Liver (tissue), 9 donors: ENCODE results near the gene OR4C45. TPM values are rescaled to one million over a fixed set of nuclear protein-coding genes. Genes with fewer than 3 reads are reported as not detected.

Experiments
- DNase-seq: peaks from one replicate; pipeline ENCODE4 v3.0.0-alpha.2; 2017; ENCODE audit warnings: low spot score
- H3K27ac ChIP-seq, 2 donors: one replicate each; pipeline ENCODE4 v1.7.0; 2013; ENCODE audit warnings: inconsistent platforms in 2 of 2, low read length in 2 of 2, control low read depth in 1 of 2, low read depth in 1 of 2, mild to moderate bottlenecking in 1 of 2
- H3K27me3 ChIP-seq, 4 donors: one replicate each; pipeline versions ENCODE4 v1.6.1 to v1.7.0; 2013; ENCODE audit warnings: low read length in 3 of 4, inconsistent platforms in 1 of 4, mild to moderate bottlenecking in 1 of 4, moderate library complexity in 1 of 4; ENCODE audit not compliant: control insufficient read depth in 4 of 4, insufficient read depth in 4 of 4
- H3K36me3 ChIP-seq, 4 donors: one replicate each; pipeline versions ENCODE4 v1.6.1 to v1.7.0; 2013; ENCODE audit warnings: low read length in 3 of 4, mild to moderate bottlenecking in 3 of 4, low read depth in 1 of 4, moderate library complexity in 1 of 4; ENCODE audit not compliant: control insufficient read depth in 4 of 4, insufficient read depth in 3 of 4
- H3K4me1 ChIP-seq, 4 donors: one replicate each; pipeline versions ENCODE4 v1.6.1 to v1.7.0; 2013; ENCODE audit warnings: low read length in 3 of 4, mild to moderate bottlenecking in 3 of 4, moderate library complexity in 1 of 4; ENCODE audit not compliant: control insufficient read depth in 4 of 4, insufficient read depth in 4 of 4
- H3K4me3 ChIP-seq, 3 donors: one replicate each; pipeline versions ENCODE4 v1.6.1 to v1.7.0; 2013; ENCODE audit warnings: low read length in 3 of 3, control low read depth in 1 of 3, low read depth in 1 of 3, mild to moderate bottlenecking in 1 of 3
- H3K9ac ChIP-seq, 2 donors: one replicate each; pipeline ENCODE4 v1.7.0; 2013; ENCODE audit warnings: low read length in 2 of 2, mild to moderate bottlenecking in 2 of 2, moderate library complexity in 2 of 2, control low read depth in 1 of 2, low read depth in 1 of 2
- H3K9me3 ChIP-seq, 4 donors: one replicate each; pipeline versions ENCODE4 v1.6.1 to v1.7.0; 2013; ENCODE audit warnings: low read length in 3 of 4; ENCODE audit not compliant: control insufficient read depth in 4 of 4
- EGR1 ChIP-seq, 2 donors: IDR thresholded peaks; 2 replicates each; pipeline ENCODE4 v1.6.1; 2016 to 2018; ENCODE audit warnings: antibody characterized with exemption in 2 of 2, low read depth in 2 of 2
- FOXA2 ChIP-seq: IDR thresholded peaks from 2 replicates; pipeline ENCODE4 v1.6.1; 2016; ENCODE audit warnings: antibody characterized with exemption
- GABPA ChIP-seq, 2 donors: IDR thresholded peaks in 1 of 2; conservative IDR thresholded peaks in 1 of 2; 2 replicates each; pipeline ENCODE4 v1.6.1; 2016; ENCODE audit warnings: antibody characterized with exemption in 2 of 2, mild to moderate bottlenecking in 1 of 2, moderate library complexity in 1 of 2
- HNF4A ChIP-seq, 2 donors: conservative IDR thresholded peaks; 2 replicates each; pipeline ENCODE4 v1.6.1; 2016; ENCODE audit warnings: antibody characterized with exemption in 2 of 2, mild to moderate bottlenecking in 2 of 2
- HNF4G ChIP-seq: IDR thresholded peaks from 2 replicates; pipeline ENCODE4 v1.6.1; 2016; ENCODE audit warnings: antibody characterized with exemption
- JUND ChIP-seq, 2 donors: IDR thresholded peaks; 2 replicates each; pipeline ENCODE4 v1.6.1; 2016; ENCODE audit warnings: antibody characterized with exemption in 2 of 2
- RAD21 ChIP-seq, 2 donors: IDR thresholded peaks; 2 replicates each; pipeline ENCODE4 v1.6.1; 2016; ENCODE audit warnings: antibody characterized with exemption in 2 of 2, mild to moderate bottlenecking in 2 of 2
- RXRA ChIP-seq, 2 donors: IDR thresholded peaks; 2 replicates each; pipeline ENCODE4 v1.6.1; 2017 to 2018; ENCODE audit warnings: antibody characterized with exemption in 2 of 2, mild to moderate bottlenecking in 1 of 2
- SP1 ChIP-seq: IDR thresholded peaks from 2 replicates; pipeline ENCODE4 v1.6.1; 2018; ENCODE audit warnings: antibody characterized with exemption, mild to moderate bottlenecking
- YY1 ChIP-seq: IDR thresholded peaks from 2 replicates; pipeline ENCODE4 v1.6.1; 2016; ENCODE audit warnings: antibody characterized with exemption, mild to moderate bottlenecking
- WGBS: extraction: QIAGEN DNeasy Blood & Tissue Kit; methylation state at CpG from one replicate; pipeline ENCODE4 v1.1.7; 2013; 5-methylcytosine and 5-hydroxymethylcytosine counted together
- polyA plus RNA-seq, 2 donors: library from polyadenylated mRNA; stranded (reverse) in 1 of 2; unstranded in 1 of 2; fragments of 200-250 nt in 1 of 2; fragments of >200 nt in 1 of 2; fragmentation: Nextera tagmentation in 1 of 2; extraction: Ambion mirVana in 1 of 2; gene quantifications; one replicate each; pipeline versions ENCODE4 v1.2.1 to v1.2.3, GENCODE V29; 2013 to 2015
- total RNA-seq, 2 donors: library from RNA; depleted of rRNA; stranded (reverse); fragments of >200 nt; gene quantifications; one replicate each; pipeline ENCODE4 v1.2.3, GENCODE V29; 2014
- TF ChIP-seq, protein P1 (sequence below): IDR thresholded peaks from 2 replicates; pipeline ENCODE4 v1.6.1; 2016; ENCODE audit warnings: antibody characterized with exemption, mild to moderate bottlenecking
- TF ChIP-seq, protein P2 (sequence below): IDR thresholded peaks from 2 replicates; pipeline ENCODE4 v1.6.1; 2016; ENCODE audit warnings: antibody characterized with exemption
- TF ChIP-seq, protein P3 (sequence below): IDR thresholded peaks from 2 replicates; pipeline ENCODE4 v1.6.1; 2016; ENCODE audit warnings: antibody characterized with exemption
- TF ChIP-seq, protein P4 (sequence below): IDR thresholded peaks from 2 replicates; pipeline ENCODE4 v1.6.1; 2016; ENCODE audit warnings: antibody characterized with exemption
- donor health status: healthy.
- donor health status: healthy.
- donor health status: healthy.
- donor health status: healthy.
- donor health status: healthy.

Gene OR4C45
- total and polyA plus RNA-seq, 4 donors: not detected

DNA sequence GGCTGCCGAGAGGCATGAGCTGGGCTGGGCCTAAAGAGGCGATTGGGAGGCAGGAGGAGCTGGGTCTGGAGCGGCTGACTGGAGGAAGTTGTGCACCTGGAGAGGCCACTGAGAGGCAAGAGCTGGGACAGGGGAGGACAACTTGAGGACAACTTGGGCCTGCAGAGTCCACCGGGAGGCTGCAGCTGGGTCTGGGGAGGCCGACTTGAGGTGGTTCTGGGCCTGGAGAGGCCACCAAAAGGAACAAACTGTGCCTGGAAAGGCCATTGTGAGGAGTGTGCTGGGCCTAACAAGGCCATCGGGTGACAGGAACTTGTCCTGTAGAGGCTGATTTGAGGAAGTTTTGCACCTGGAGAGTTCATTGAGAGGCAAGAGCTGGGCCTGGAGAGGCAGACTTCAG lies 41.5 kb downstream of the OR4C45 start:
- H3K4me1 ChIP-seq: no peaks in the 10 kb centered on the region
- no peak overlapping the region for H3K27ac ChIP-seq
- H3K36me3 ChIP-seq: no peaks in the 10 kb centered on the region
- peaks cover 0 to 7% (median 0%) of the 10 kb centered on the region in 4 donors for H3K9me3 ChIP-seq
- TF ChIP-seq FOXA2 (no peak), RXRA (IDR thresholded peaks at IDR 0.05) (no peak), HNF4A (conservative IDR thresholded peaks at IDR 0.05) (no peak)
- TF ChIP-seq, protein P1, sequence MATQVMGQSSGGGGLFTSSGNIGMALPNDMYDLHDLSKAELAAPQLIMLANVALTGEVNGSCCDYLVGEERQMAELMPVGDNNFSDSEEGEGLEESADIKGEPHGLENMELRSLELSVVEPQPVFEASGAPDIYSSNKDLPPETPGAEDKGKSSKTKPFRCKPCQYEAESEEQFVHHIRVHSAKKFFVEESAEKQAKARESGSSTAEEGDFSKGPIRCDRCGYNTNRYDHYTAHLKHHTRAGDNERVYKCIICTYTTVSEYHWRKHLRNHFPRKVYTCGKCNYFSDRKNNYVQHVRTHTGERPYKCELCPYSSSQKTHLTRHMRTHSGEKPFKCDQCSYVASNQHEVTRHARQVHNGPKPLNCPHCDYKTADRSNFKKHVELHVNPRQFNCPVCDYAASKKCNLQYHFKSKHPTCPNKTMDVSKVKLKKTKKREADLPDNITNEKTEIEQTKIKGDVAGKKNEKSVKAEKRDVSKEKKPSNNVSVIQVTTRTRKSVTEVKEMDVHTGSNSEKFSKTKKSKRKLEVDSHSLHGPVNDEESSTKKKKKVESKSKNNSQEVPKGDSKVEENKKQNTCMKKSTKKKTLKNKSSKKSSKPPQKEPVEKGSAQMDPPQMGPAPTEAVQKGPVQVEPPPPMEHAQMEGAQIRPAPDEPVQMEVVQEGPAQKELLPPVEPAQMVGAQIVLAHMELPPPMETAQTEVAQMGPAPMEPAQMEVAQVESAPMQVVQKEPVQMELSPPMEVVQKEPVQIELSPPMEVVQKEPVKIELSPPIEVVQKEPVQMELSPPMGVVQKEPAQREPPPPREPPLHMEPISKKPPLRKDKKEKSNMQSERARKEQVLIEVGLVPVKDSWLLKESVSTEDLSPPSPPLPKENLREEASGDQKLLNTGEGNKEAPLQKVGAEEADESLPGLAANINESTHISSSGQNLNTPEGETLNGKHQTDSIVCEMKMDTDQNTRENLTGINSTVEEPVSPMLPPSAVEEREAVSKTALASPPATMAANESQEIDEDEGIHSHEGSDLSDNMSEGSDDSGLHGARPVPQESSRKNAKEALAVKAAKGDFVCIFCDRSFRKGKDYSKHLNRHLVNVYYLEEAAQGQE: no peak
- TF ChIP-seq, protein P2, sequence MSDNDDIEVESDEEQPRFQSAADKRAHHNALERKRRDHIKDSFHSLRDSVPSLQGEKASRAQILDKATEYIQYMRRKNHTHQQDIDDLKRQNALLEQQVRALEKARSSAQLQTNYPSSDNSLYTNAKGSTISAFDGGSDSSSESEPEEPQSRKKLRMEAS: no peak
- TF ChIP-seq, protein P3, sequence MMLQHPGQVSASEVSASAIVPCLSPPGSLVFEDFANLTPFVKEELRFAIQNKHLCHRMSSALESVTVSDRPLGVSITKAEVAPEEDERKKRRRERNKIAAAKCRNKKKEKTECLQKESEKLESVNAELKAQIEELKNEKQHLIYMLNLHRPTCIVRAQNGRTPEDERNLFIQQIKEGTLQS: no peak
- H3K9ac ChIP-seq: no peak overlapping the region
- no peak for DNase-seq
- 90% methylated on average over 6 of the region's 6 CpGs for WGBS
- H3K4me3 ChIP-seq: no peak overlapping the region
- H3K27me3 ChIP-seq: no peaks in the 10 kb centered on the region

DNA sequence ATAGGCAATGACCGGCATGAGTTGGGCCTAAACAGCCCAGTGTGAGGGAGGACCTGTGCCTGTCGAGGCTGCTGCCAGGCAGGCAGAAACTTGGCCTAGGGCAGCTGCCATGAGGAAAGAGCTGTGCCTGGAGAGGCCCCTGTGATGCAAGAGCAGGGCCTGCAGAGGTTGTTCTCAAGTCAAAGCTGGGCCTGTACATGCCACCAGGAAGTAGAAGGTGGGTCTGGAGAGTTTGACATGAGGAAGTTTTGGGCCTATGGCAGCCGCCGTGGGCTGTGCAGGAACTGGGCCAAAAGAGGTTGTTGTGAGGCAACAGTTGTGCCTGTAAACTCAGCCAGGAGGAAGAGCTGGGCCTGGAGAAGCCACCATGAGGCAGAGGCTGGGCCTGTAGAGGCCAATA lies 43.2 kb downstream of the OR4C45 start:
- no peaks in the 10 kb centered on the region for H3K4me1 ChIP-seq
- no peaks in the 10 kb centered on the region for H3K36me3 ChIP-seq
- H3K9me3 ChIP-seq: peaks cover 0 to 7% (median 0%) of the 10 kb centered on the region in 4 donors
- H3K27ac ChIP-seq: no peak overlapping the region
- no peaks in the 10 kb centered on the region for H3K27me3 ChIP-seq
- H3K9ac ChIP-seq: no peak overlapping the region
- WGBS: 81% methylated on average over 4 of the region's 4 CpGs
- TF ChIP-seq HNF4A (conservative IDR thresholded peaks at IDR 0.05) (no peak), RAD21 (IDR thresholded peaks at IDR 0.05) (no peak), HNF4G (no peak), EGR1 (IDR thresholded peaks at IDR 0.05; ENCODE audit: low read depth in 2 of 2) (no peak), SP1 (no peak)
- TF ChIP-seq, protein P1: no peak
- DNase-seq: no peak
- no peak overlapping the region for H3K4me3 ChIP-seq

DNA sequence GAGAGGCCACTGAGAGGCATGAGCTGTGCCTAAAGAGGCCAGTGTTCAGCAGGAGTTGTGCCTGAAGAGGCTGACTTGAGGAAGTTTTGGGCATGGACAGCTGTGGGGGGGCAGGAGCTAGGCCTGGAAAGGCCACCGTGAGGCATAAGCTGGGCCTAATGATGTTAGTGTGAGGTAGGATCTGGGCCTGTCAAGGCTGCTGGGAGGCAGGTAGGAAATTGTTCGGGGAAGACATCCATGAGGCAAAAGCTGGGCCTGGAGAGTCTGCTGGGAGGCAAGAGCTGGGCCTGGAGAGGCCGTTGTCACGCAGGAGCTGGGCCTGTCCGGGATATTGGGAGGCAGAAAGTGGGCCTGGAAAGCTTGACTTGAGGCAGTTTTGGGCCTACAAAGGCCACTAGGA lies 44.9 kb downstream of the OR4C45 start:
- H3K27me3 ChIP-seq: no peaks in the 10 kb centered on the region
- H3K36me3 ChIP-seq: no peaks in the 10 kb centered on the region
- no peak overlapping the region for H3K9ac ChIP-seq
- H3K27ac ChIP-seq: no peak overlapping the region
- 90% methylated on average over 5 of the region's 5 CpGs for WGBS
- H3K4me1 ChIP-seq: no peaks in the 10 kb centered on the region
- H3K4me3 ChIP-seq: no peak overlapping the region
- DNase-seq: no peak
- H3K9me3 ChIP-seq: peaks cover 0 to 7% (median 0%) of the 10 kb centered on the region in 4 donors
- TF ChIP-seq, protein P1: no peak
- TF ChIP-seq, protein P4, sequence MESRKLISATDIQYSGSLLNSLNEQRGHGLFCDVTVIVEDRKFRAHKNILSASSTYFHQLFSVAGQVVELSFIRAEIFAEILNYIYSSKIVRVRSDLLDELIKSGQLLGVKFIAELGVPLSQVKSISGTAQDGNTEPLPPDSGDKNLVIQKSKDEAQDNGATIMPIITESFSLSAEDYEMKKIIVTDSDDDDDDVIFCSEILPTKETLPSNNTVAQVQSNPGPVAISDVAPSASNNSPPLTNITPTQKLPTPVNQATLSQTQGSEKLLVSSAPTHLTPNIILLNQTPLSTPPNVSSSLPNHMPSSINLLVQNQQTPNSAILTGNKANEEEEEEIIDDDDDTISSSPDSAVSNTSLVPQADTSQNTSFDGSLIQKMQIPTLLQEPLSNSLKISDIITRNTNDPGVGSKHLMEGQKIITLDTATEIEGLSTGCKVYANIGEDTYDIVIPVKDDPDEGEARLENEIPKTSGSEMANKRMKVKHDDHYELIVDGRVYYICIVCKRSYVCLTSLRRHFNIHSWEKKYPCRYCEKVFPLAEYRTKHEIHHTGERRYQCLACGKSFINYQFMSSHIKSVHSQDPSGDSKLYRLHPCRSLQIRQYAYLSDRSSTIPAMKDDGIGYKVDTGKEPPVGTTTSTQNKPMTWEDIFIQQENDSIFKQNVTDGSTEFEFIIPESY: no peak
- TF ChIP-seq YY1: no peak
- TF ChIP-seq JUND (IDR thresholded peaks at IDR 0.05): no peak
- no peak for TF ChIP-seq RAD21 (IDR thresholded peaks at IDR 0.05)
- TF ChIP-seq FOXA2: no peak
- TF ChIP-seq GABPA (IDR thresholded peaks at IDR 0.05 in 1 of 2, conservative IDR thresholded peaks at IDR 0.05 in 1 of 2): no peak
- TF ChIP-seq EGR1 (IDR thresholded peaks at IDR 0.05; ENCODE audit: low read depth in 2 of 2): no peak
